Fibroblast of lung (primary cell): ENCODE measurements around the gene TAF8. TPM values are rescaled to one million over a fixed set of nuclear protein-coding genes. Genes with fewer than 3 reads are reported as not detected.
A peak's percentile ranks its signal among the peaks of the same experiment; 100 is the strongest.

Experiments
- DNase-seq, 2 donors: peaks; one replicate each; pipeline versions ENCODE4 v3.0.0 to v3.0.0-alpha.2; 2010; ENCODE audit warnings: low read depth in 2 of 2
- H2AFZ ChIP-seq: 2 replicates; pipeline ENCODE4 v1.5.1; 2012; ENCODE audit warnings: low read length, control low read depth, inconsistent platforms
- H3K27ac ChIP-seq: 2 replicates; pipeline ENCODE4 v1.5.1; 2011; ENCODE audit warnings: low read length, control low read depth; ENCODE audit not compliant: insufficient read depth
- H3K27me3 ChIP-seq: 2 replicates; pipeline ENCODE4 v1.5.1; 2011; ENCODE audit warnings: mild to moderate bottlenecking, low read length; ENCODE audit not compliant: control insufficient read depth, insufficient read depth
- H3K36me3 ChIP-seq: 2 replicates; pipeline ENCODE4 v1.5.1; 2011; ENCODE audit warnings: low read length; ENCODE audit not compliant: control insufficient read depth, insufficient read depth
- H3K4me1 ChIP-seq: 2 replicates; pipeline ENCODE4 v1.5.1; 2011; ENCODE audit warnings: low read length; ENCODE audit not compliant: control insufficient read depth, insufficient read depth; ENCODE audit errors: extremely low read depth
- H3K4me2 ChIP-seq: 2 replicates; pipeline ENCODE4 v1.5.1; 2011; ENCODE audit warnings: low read length, control low read depth; ENCODE audit not compliant: insufficient read depth; ENCODE audit errors: extremely low read depth
- H3K4me3 ChIP-seq, 4 experiments: fragments of 200-600 bp in 1 of 4; sonication (generic) in 1 of 4; replicated peaks in 1 of 4; 2 replicates each; pipeline ENCODE4 v1.5.1; 2011 to 2016; ENCODE audit warnings: low read length in 4 of 4, low read depth in 3 of 4, mild to moderate bottlenecking in 3 of 4, control low read depth in 2 of 4, inconsistent platforms in 1 of 4, mixed read lengths in 1 of 4; ENCODE audit not compliant: insufficient read depth in 1 of 4; ENCODE audit errors: control extremely low read depth in 1 of 4
- H3K79me2 ChIP-seq: 2 replicates; pipeline ENCODE4 v1.5.1; 2012; ENCODE audit warnings: mild to moderate bottlenecking, low read length, inconsistent platforms; ENCODE audit not compliant: control insufficient read depth, insufficient read depth
- H3K9ac ChIP-seq: 2 replicates; pipeline ENCODE4 v1.5.1; 2011; ENCODE audit warnings: mild to moderate bottlenecking, low read length, control low read depth; ENCODE audit not compliant: insufficient read depth
- H3K9me3 ChIP-seq: 2 replicates; pipeline ENCODE4 v1.5.1; 2012; ENCODE audit warnings: low read depth, low read length; ENCODE audit not compliant: control insufficient read depth, insufficient read depth
- H4K20me1 ChIP-seq: 2 replicates; pipeline ENCODE4 v1.5.1; 2011; ENCODE audit warnings: low read length; ENCODE audit not compliant: control insufficient read depth, insufficient read depth; ENCODE audit errors: extremely low read depth
- EZH2 ChIP-seq: IDR thresholded peaks from 2 replicates; pipeline ENCODE4 v1.5.1; 2012; ENCODE audit warnings: low read length, control low read depth, mild to moderate bottlenecking; ENCODE audit errors: missing control alignments
- polyA plus RNA-seq, 2 donors: library from polyadenylated mRNA; depleted of rRNA in 1 of 2; stranded (reverse) in 1 of 2; unstranded in 1 of 2; fragments of >200 nt; gene quantifications; 2 replicates each; pipeline ENCODE4 v1.2.1, GENCODE V29; 2011 to 2012; ENCODE audit warnings: missing spikeins in 1 of 2
- total RNA-seq: library from RNA; depleted of rRNA; stranded (reverse); fragments of >200 nt; gene quantifications from 2 replicates; pipeline ENCODE4 v1.2.1, GENCODE V29; 2014
- TF ChIP-seq, protein P1 (sequence below), 2 donors: IDR thresholded peaks in 1 of 2; conservative IDR thresholded peaks in 1 of 2; 1 replicate in 1 of 2; 2 replicates in 1 of 2; pipeline ENCODE4 v1.5.1; 2011 to 2012; ENCODE audit warnings: low read length in 2 of 2, control low read depth in 1 of 2, inconsistent platforms in 1 of 2, low read depth in 1 of 2, mild to moderate bottlenecking in 1 of 2

TAF8 gene
- total and polyA plus RNA-seq, 2 donors (not counting 1 experiment from before 2014, with no cell fraction given) = 13.9 to 14.0 TPM

DNA sequence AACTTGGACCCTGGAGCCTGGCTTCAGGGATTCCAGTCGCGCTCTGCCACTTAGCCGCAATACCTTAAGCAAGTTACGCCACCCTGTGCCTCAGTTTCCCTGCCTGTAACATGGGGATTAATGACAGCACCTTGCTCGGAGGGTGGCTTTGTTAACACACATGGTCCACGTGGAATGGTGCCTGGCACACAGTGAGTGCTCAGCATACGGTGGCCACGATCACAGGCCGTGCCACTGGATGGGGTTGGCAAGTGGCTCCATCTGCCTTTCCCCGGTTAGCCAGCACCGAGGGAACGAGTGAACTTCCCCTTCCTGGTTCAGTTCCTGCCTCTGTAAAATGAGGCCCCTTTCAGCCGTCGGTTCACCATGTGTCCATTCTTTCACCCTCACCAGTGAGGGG is 74.9 kb downstream of the TAF8 start:
- no peaks in the 10 kb centered on the region for H4K20me1 ChIP-seq
- DNase-seq = no peak
- no peak overlapping the region for H3K4me2 ChIP-seq
- H3K4me3 ChIP-seq = no peak overlapping the region
- no peak overlapping the region for H3K27ac ChIP-seq
- H3K27me3 ChIP-seq = no peaks in the 10 kb centered on the region
- H3K4me1 ChIP-seq = peaks cover 7% of the 10 kb centered on the region
- TF ChIP-seq EZH2 = no peak
- TF ChIP-seq, protein P1, sequence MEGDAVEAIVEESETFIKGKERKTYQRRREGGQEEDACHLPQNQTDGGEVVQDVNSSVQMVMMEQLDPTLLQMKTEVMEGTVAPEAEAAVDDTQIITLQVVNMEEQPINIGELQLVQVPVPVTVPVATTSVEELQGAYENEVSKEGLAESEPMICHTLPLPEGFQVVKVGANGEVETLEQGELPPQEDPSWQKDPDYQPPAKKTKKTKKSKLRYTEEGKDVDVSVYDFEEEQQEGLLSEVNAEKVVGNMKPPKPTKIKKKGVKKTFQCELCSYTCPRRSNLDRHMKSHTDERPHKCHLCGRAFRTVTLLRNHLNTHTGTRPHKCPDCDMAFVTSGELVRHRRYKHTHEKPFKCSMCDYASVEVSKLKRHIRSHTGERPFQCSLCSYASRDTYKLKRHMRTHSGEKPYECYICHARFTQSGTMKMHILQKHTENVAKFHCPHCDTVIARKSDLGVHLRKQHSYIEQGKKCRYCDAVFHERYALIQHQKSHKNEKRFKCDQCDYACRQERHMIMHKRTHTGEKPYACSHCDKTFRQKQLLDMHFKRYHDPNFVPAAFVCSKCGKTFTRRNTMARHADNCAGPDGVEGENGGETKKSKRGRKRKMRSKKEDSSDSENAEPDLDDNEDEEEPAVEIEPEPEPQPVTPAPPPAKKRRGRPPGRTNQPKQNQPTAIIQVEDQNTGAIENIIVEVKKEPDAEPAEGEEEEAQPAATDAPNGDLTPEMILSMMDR (conservative IDR thresholded peaks at IDR 0.05 in 1 of 2, IDR thresholded peaks at IDR 0.05 in 1 of 2; ENCODE audit: low read depth in 1 of 2, low read length in 2 of 2) = no peak
- H3K79me2 ChIP-seq = no peaks in the 10 kb centered on the region
- no peak overlapping the region for H2AFZ ChIP-seq
- H3K9ac ChIP-seq = no peak overlapping the region
- no peaks in the 10 kb centered on the region for H3K9me3 ChIP-seq
- peaks cover 3% of the 10 kb centered on the region for H3K36me3 ChIP-seq

DNA sequence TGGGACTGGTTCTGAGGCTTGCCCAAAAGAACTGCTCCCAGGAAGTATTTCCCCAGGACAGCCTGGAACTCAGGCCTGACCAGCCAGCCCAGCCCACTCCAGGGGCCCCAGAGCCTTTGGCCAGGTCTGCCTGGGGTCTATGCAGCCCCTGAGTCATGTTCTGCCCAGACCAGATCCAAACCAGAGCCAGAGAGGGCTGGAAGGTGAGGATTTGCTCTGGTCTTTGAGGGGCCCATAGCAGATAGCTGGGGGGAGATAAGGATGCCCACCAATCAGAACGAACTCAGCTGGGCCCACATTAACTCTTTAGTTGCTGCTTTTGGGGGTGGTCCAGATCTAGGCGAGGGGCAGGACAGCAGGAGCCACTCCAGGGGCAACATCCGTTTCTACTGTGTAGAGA is 75.3 kb downstream of the TAF8 start:
- TF ChIP-seq EZH2 = no peak
- TF ChIP-seq, protein P1 (conservative IDR thresholded peaks at IDR 0.05 in 1 of 2, IDR thresholded peaks at IDR 0.05 in 1 of 2; ENCODE audit: low read depth in 1 of 2, low read length in 2 of 2) = no peak

DNA sequence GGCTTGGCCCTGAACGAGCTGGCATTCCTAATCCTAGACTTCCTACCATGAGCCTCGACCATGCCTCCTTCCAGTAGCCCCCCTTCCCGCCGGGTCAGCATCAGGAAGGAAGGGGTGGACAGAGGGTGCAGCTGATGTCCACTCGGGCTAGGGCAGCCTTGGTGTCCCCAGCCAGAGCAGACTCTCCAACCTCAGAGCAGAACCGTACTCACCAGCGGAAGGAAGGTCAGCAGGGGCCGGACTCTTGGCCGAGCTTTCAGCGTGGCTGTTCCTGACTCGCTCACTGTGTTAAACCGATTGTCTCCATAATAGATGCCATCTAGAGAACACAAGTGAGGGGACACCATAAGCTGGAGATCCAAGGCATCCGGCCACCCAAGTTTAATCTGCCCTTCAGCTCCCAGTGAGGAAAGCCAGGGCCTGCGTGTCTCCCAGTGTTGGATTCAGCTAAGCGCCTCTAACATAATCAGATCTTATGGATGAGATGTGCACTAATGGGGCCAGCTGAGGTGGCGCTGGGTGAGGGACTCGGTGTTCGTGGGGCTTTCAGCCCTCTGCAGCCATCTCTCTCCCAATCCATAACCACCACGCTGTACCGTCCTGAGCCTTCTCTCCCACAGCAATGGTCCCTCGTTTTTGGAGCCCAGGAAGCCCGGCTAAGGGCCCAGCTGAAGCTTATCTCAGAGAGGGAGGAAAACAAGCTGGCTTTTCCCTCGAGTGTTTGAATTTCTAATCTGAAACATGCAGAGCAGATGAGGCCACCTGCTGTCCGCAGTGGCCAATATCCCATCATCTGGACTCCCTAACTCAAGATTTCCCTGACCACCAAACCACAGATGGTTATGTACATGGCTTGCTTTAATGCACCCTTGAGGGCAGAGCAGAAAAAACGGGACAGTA is 78.4 kb downstream of the TAF8 start:
- H3K79me2 ChIP-seq = no peaks in the 10 kb centered on the region
- H3K36me3 ChIP-seq = peaks cover 3% of the 10 kb centered on the region
- no peak overlapping the region for H3K27ac ChIP-seq
- no peak overlapping the region for H3K4me3 ChIP-seq
- H3K4me2 ChIP-seq = no peak overlapping the region
- no peak for TF ChIP-seq EZH2
- TF ChIP-seq, protein P1 (conservative IDR thresholded peaks at IDR 0.05 in 1 of 2, IDR thresholded peaks at IDR 0.05 in 1 of 2; ENCODE audit: low read depth in 1 of 2, low read length in 2 of 2) = peak in 1 of 2 donors; percentile 5
- H3K9ac ChIP-seq = no peak overlapping the region
- DNase-seq = peak in 1 of 2 donors; percentile 15
- H2AFZ ChIP-seq = no peak overlapping the region
- H4K20me1 ChIP-seq = no peaks in the 10 kb centered on the region
- peaks cover 2% of the 10 kb centered on the region for H3K4me1 ChIP-seq
- no peaks in the 10 kb centered on the region for H3K9me3 ChIP-seq
- H3K27me3 ChIP-seq = no peaks in the 10 kb centered on the region

More for the DNA sequence above, 75.3 kb downstream of the TAF8 start:
- Histone ChIP-seq H3K9ac (no peak overlapping the region), H3K4me2 (no peak overlapping the region), H2AFZ (no peak overlapping the region), H3K9me3 (no peaks in the 10 kb centered on the region), H3K27me3 (no peaks in the 10 kb centered on the region), H3K27ac (no peak overlapping the region), H3K36me3 (peaks cover 3% of the 10 kb centered on the region), H4K20me1 (no peaks in the 10 kb centered on the region), H3K4me1 (peaks cover 7% of the 10 kb centered on the region), H3K4me3 (no peak overlapping the region), H3K79me2 (no peaks in the 10 kb centered on the region)
- DNase-seq = no peak
